K562 (cell line): ENCODE measurements around the gene EXOC2. TPM values are rescaled to one million over a fixed set of nuclear protein-coding genes. Genes with fewer than 3 reads are reported as not detected.

Experiments used
- CBX5 ChIP-seq: IDR thresholded peaks from 2 replicates; pipeline ENCODE4 v1.6.1; 2014; ENCODE audit warnings: low read depth, borderline replicate concordance
- CREB3L1 ChIP-seq: fragments of 450-650 bp; IDR thresholded peaks from 2 replicates; pipeline ENCODE4 v1.6.1; 2014; ENCODE audit warnings: low read depth, mild to moderate bottlenecking, moderate library complexity, borderline replicate concordance
- CTCF ChIP-seq, 3 experiments: IDR thresholded peaks in 2 of 3; conservative IDR thresholded peaks in 1 of 3; 2 replicates each; pipeline ENCODE4 v1.5.1; 2011 to 2012; ENCODE audit warnings: low read length in 3 of 3, mild to moderate bottlenecking in 3 of 3, control low read depth in 2 of 3, improper control_type of control experiment in 1 of 3, inconsistent platforms in 1 of 3, low read depth in 1 of 3, mixed read lengths in 1 of 3, moderate library complexity in 1 of 3; ENCODE audit not compliant: insufficient read depth in 2 of 3
- DNMT1 ChIP-seq: fragments of 450-650 bp; IDR thresholded peaks from 2 replicates; pipeline ENCODE4 v1.6.1; 2016; ENCODE audit warnings: antibody characterized with exemption, mild to moderate bottlenecking
- KAT2B ChIP-seq: IDR thresholded peaks from one replicate; pipeline ENCODE4 v1.6.1; 2012; ENCODE audit warnings: low read depth, mild to moderate bottlenecking, control low read depth, inconsistent platforms, low read length, moderate library complexity
- KHSRP ChIP-seq: fragments of 450-650 bp; IDR thresholded peaks from 2 replicates; pipeline ENCODE4 v1.6.1; 2017
- KLF13 ChIP-seq: fragments of 450-650 bp; IDR thresholded peaks from 2 replicates; pipeline ENCODE4 v1.6.1; 2016; ENCODE audit warnings: missing genetic modification characterization, low read depth, mild to moderate bottlenecking, missing compliant biosample characterization, moderate library complexity, borderline replicate concordance
- MEF2D ChIP-seq: conservative IDR thresholded peaks from 2 replicates; pipeline ENCODE4 v1.6.1; 2016; ENCODE audit warnings: low read depth, missing genetic modification characterization, missing compliant biosample characterization
- NCOA2 ChIP-seq, 2 experiments: fragments of 450-650 bp; IDR thresholded peaks; 2 replicates each; pipeline ENCODE4 v1.6.1; 2018; ENCODE audit warnings: mild to moderate bottlenecking in 2 of 2, moderate library complexity in 1 of 2; ENCODE audit not compliant: partially characterized antibody in 2 of 2
- NR2C1 ChIP-seq, 2 experiments: fragments of 450-650 bp; IDR thresholded peaks; 2 replicates each; pipeline ENCODE4 v1.6.1; 2017; ENCODE audit warnings: mild to moderate bottlenecking in 2 of 2, antibody characterized with exemption in 1 of 2, inconsistent platforms in 1 of 2, missing compliant biosample characterization in 1 of 2, missing genetic modification characterization in 1 of 2
- PHF21A ChIP-seq: fragments of 450-650 bp; IDR thresholded peaks from 2 replicates; pipeline ENCODE4 v1.6.1; 2017; ENCODE audit warnings: low read depth, borderline replicate concordance
- RBBP5 ChIP-seq: fragments of 200-600 bp; sonication (generic); IDR thresholded peaks from 2 replicates; pipeline ENCODE4 v1.6.1; 2012; ENCODE audit warnings: borderline replicate concordance, mild to moderate bottlenecking, low read length, control low read depth, inconsistent platforms; ENCODE audit not compliant: insufficient read depth, poor library complexity, severe bottlenecking
- SMARCA4 ChIP-seq: fragments of 450-650 bp; IDR thresholded peaks from 2 replicates; pipeline ENCODE4 v1.6.1; 2016
- TAF15 ChIP-seq: fragments of 200-400 bp; formaldehyde crosslinking; IDR thresholded peaks from 2 replicates; pipeline ENCODE4 v1.6.1; 2017; ENCODE audit warnings: mild to moderate bottlenecking, low read depth, low read length, moderate library complexity
- XRCC5 ChIP-seq: fragments of 200-400 bp; formaldehyde crosslinking; IDR thresholded peaks from 2 replicates; pipeline ENCODE4 v1.6.1; 2017; ENCODE audit warnings: low read depth, mild to moderate bottlenecking, low read length
- ZBTB1 ChIP-seq: sonication (generic); formaldehyde crosslinking; IDR thresholded peaks from 2 replicates; pipeline ENCODE4 v1.8.1; 2023; ENCODE audit warnings: missing genetic modification reagents, low read depth, mild to moderate bottlenecking, borderline replicate concordance
- ZNF212 ChIP-seq: fragments of 450-650 bp; formaldehyde crosslinking; IDR thresholded peaks from 2 replicates; pipeline ENCODE4 v1.4.0; 2020; ENCODE audit warnings: mild to moderate bottlenecking
- ZNF512 ChIP-seq: IDR thresholded peaks from 2 replicates; pipeline ENCODE4 v1.6.1; 2016; ENCODE audit warnings: missing genetic modification characterization, missing compliant biosample characterization
- ZNF740 ChIP-seq, 3 experiments: fragments of 200-800 bp in 1 of 3; sonication (Bioruptor generic) in 1 of 3; sonication (generic) in 1 of 3; formaldehyde crosslinking in 1 of 3; IDR thresholded peaks; 2 replicates each; pipeline versions ENCODE4 v1.6.1 to v1.8.0; 2016 to 2022; ENCODE audit warnings: mild to moderate bottlenecking in 2 of 3, missing compliant biosample characterization in 2 of 3, missing genetic modification characterization in 2 of 3, missing genetic modification reagents in 1 of 3
- ZSCAN32 ChIP-seq: fragments of 450-650 bp; formaldehyde crosslinking; IDR thresholded peaks from 2 replicates; pipeline ENCODE4 v1.4.0; 2020; ENCODE audit warnings: mild to moderate bottlenecking, moderate library complexity
- polyA plus RNA-seq, 8 experiments: library from polyadenylated mRNA; depleted of rRNA in 4 of 8; stranded (reverse) in 5 of 8; unstranded in 3 of 8; fragments of >200 nt; fragmentation: Nextera tagmentation in 2 of 8; fragmentation: Illumina TruSeq in 1 of 8; extraction: Ambion mirVana in 2 of 8; extraction: Trizol in 1 of 8; gene quantifications; 2 replicates each; pipeline versions ENCODE4 v1.2.1 to v1.2.3, GENCODE V29; 2011 to 2014; ENCODE audit warnings: inconsistent platforms in 1 of 8, missing spikeins in 1 of 8
- total RNA-seq, 7 experiments: library from RNA; depleted of rRNA in 6 of 7; stranded (reverse); fragments of >200 nt in 6 of 7; fragmentation: Illumina TruSeq in 2 of 7; extraction: Trizol in 2 of 7; gene quantifications; 2 replicates each; pipeline versions ENCODE4 v1.2.1 to v1.2.3, GENCODE V29; 2011 to 2021; ENCODE audit warnings: low replicate concordance in 1 of 7

EXOC2 gene
- total and polyA plus RNA-seq, 9 of the 15 experiments (the other 6 are each of a cell fraction or from before 2014, with no cell fraction given), result 12.2 to 30.2 (median 24.2) TPM

- TF ChIP-seq CBX5 (peak; percentile 55; the same call in 1 of the 2 replicates), TAF15 (no peak), NR2C1 (IDR thresholded peaks at IDR 0.05) (no peak; the same call in none of the 2 replicates), NR2C1 (tag; IDR thresholded peaks at IDR 0.05) (0 out of 2 replicates have a peak, but pooled peaks have one; percentile 36), SMARCA4 (peak; percentile 48; the same call in 1 of the 2 replicates), ZNF212 (CRISPR knock-in tag) (no peak), XRCC5 (peak; percentile 100), PHF21A (peak; percentile 79; the same call in 1 of the 2 replicates), KHSRP (no peak), MEF2D (tag) (no peak), NCOA2 (IDR thresholded peaks at IDR 0.05; ENCODE audit: partially characterized antibody in 2 of 2) (no peak), ZSCAN32 (CRISPR knock-in tag) (no peak), ZNF740 (CRISPR knock-in tag; IDR thresholded peaks at IDR 0.05) (no peak), ZNF740 (tag; IDR thresholded peaks at IDR 0.05) (0 out of 4 replicates have a peak, but pooled peaks of 1 of the 2 experiments have one; percentile 32), KAT2B (no peak), CREB3L1 (peak; percentile 54; the same call in 1 of the 2 replicates), KLF13 (tag) (peak; percentile 73; the same call in 1 of the 2 replicates), DNMT1 (no peak), CTCF (IDR thresholded peaks at IDR 0.05 in 2 of 3, conservative IDR thresholded peaks at IDR 0.05 in 1 of 3; ENCODE audit: insufficient read depth in 2 of 3, low read depth in 1 of 3, low read length in 3 of 3) (peak in 2 of 3 experiments; percentile 18 to 23; a peak in 2 of 6 replicates), RBBP5 (peak; percentile 100), ZNF512 (no peak), ZBTB1 (CRISPR knock-in tag) (peak; percentile 69; the same call in 1 of the 2 replicates)
These were observed at the start of gene EXOC2 (continued) for GRCh38 chr6:692858-693722.
